Measurements from ENCODE around the gene MLXIPL.
A peak's percentile ranks its signal among the peaks of the same experiment; 100 is the strongest.
"Not testable (repeated sequence)": the region's sequence is repeated elsewhere in the genome, so short reads cannot be mapped to it uniquely, and the experiment has no call there.

Gene MLXIPL

DNA sequence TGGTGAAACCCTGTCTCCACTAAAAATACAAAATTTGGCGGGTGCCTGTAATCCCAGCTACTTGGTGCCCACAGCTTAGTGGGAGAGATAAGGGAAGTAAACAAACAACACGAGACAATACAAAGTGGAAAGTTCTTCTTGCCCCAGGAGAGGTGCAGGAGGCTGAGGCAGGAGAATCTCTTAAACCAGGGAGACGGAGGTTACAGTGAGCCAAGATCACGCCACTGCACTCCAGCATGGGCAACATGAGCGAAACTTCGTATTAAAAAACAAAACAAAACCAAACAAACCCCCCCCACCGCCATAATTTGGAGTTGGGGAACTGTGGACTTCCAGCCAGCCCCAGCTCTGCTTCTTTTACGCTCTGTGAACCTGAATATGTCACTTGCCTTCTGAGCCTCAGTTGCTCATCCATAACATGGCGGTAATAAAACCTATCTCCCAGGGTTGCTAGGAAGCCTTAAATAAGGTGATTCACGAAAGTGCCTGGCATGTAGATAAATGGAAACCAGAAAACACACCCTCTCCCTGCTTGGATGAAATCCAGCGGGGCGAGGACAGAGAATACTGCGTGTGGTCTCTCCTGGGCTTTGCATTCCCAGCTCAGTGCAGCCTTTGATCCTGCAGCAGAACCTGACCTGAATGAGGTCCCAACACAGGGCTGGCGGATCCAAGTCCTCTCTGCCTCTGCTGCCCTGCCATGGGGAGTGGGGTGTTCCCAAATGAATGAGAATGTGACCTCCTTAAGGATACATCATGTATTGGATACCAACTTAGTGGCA lies 10.2 kb downstream of the MLXIPL start:
- DNase-seq (ENCODE audit: low spot score): no peak

DNA sequence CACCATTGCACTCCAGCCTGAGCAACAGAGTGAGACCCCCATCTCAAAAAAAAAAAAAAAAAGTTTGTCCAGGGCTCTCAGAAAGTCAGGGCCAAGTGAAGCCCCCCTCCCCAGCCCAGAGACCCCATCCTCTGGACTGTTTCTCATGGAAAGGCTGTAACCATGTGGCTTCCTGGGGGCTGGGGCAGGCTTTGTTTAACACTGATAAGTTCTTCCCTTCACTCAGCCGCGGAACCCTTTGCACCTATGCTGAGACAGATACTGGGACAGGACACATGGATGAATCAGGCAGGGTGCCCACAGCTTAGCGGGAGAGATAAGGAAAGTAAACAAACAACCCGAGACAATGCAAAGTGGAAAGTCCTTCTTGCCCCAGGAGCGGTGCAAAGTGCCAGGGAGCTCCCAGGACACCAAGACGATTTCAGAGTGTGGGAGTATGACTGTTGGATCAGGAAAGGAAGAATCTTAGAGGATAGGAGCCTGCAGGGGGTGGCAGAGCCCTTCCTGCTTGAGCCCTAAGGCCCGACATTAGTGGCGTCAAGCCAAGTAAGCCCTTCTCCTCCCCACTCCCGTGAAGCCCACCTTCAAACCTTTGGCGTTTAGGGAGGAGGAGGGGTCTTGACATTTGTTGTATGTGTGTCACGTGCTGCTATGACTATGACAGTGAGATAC lies 11.6 kb downstream of the MLXIPL start:
- DNase-seq (ENCODE audit: low spot score): no peak

DNA sequence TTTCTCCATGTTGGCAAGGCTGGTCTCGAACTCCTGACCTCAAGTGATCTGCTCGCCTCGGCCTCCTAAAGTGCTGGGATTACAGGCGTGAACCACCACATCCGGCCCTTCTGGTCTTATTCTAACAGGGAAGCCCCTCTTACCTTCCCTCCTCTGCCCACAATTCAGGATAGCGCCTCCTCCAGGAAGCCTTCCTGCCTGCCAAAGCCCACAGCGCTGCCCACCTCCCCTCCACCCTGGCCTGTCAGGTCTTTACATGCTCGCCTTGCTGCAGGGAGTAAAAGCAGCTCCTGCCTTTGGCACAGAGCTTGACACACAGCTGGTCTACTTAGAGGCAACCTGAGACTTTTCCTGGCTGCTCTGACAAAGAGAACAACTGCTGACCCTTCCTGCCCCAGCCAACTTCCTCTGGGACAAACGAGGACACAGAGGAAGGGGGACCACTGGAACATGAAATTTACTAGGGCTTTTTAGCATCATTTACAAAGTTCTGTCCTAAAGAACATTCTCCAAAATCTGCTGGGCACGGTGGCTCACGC lies 13.2 kb downstream of the MLXIPL start:
- no peak for DNase-seq (ENCODE audit: low spot score)

DNA sequence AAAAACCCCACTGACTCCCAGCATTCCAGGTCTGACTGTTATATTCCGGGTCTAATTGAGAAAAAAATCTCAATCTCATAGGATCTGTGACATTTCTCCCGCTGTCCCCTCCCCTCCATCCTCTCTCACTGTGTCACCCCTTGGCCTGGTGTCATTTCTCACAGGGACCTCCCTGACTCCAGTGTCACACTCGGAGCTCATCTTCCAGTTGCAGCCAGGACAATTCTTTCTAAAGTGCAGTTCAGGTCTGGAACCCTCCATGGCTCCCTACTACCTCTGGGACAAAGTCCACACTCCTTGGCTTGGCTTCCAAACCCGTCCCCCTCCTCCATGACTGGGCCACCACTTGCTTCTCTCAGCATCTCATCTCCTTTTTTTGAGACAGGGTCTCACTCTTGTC lies 14.2 kb downstream of the MLXIPL start:
- no peak for DNase-seq (ENCODE audit: low spot score)

DNA sequence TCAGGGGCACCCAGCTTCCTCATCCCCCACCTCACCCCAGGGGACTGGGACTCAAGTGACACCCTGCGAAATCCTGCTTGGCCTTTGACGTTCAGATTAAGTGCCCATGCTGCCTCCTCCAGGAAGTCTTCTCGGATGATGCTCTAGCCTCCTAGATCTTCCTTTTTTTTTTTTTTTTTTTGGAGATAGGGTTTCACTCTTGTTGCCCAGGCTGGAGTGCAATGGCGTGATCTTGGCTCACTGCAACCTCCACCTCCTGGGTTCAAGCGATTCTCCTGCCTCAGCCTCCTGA lies 16.7 kb downstream of the MLXIPL start:
- not testable (repeated sequence) for DNase-seq (ENCODE audit: low spot score)

DNA sequence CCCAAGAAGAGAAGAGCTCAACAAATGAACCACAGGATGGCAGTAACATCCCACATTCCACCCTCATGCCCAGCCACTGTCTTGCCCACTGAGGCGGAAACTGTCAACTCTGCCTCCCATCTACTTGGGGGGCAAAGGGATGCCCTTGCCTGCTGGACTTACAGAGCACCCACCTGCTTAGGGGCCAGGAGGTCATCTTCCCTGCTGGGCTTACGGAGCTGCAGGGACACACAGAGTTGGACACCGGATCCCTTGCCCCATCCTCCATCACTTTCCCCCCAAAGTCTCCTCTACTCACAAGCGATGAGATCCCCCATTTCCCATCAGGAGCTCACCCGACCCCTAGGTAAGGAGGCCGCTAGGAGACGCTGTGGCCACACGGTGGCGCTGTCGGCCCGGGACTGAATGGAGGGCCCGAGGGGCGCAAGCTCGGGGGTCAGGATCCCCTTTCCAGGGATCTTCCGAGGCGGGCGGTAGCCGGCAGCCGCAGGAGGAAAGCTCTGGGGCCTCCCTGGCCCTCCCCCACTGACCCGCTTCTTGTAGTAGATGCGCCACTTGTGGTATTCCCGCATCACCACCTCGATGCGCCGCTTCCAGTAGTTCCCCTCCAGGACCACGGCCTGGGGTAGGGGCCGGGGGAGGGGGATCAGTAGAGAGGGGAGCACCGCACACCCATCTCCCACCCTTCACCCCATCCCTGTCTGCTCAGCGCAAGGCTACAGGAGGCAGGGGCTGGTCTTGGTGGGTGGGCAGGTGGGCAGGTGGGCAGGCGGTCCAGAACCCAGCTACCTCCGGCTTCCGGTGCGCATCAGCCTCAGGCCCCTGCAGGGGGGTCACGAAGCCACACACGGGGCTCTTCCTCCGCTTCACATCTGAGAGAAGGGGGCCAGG lies 17.3 kb downstream of the MLXIPL start:
- peak; percentile 54 for DNase-seq (ENCODE audit: low spot score)

DNA sequence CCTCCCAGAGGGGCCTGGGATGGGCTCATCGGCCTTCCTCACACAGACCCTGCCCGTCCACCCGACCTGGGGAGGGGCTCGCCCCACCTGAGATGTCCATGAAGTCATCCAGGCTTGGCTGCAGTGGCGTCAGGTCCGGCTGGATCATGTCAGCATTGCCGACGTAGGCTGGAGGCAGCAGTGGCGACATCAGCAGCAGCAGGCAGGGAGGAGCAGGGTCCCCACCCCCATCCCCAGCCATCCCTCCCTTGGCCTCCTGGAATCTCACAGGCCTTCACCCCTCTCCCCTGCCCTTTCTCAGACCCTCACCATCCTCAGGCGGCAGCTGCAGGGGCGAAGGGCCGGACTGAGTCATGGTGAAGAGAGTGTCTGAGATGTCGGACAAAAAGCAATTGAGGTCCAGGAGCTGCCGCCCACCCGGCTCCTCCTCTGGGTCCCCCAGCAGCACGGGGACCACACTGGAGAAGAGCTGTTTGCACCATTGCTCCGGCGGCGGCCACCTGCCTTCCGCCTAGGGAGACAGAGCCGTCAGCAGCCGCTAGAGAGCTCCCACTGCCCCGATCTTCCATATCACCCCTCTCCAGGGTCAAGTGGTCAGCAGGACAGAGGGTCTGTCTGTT lies 18.6 kb downstream of the MLXIPL start:
- no peak for DNase-seq (ENCODE audit: low spot score)

DNA sequence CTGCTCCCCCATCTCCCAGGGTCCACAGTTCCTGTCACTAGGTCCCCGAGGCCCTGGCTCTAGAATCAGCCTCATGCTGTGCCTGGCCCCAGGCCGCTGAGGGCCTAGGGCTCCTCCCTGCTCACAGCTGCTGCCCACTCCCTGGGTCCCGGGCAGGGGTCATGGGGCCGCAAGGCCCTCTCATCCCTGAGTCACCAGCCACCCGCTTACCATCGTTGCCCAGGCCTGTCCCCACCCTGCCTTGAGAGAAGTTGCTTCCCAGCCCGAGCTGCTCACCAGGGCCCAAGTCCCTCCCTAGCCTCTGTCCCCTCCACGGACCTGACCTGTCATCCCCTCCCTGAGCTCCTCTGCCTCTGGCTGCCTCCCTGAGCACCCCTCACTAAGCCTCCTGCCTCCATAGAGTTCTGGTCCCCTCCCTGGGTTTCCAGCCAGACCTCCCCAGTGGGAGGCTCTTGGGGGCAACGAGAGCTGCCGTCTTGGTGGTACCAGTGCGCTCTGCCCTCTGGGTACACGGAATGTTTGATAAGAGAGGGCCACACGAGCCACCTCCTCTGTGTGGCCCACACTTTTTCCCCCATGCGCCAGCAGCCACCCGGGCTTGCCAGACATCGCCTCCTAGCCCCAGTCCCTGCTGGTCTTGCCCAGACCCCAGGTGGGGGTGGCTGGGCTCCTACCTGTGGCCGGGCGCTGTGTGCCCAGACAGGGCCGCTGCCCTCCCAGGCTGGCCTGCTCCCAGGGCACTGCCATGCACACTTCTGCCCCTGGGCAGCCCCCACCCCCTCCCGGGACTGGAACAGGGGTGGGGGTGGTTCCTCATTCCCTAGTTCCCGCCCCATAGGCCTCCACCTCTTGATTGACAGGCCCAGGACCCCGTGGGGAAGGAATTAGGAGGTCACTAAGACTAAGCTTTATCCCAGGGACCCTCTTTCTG lies 21.3 kb downstream of the MLXIPL start:
- peak; percentile 58 for DNase-seq (ENCODE audit: low spot score)

DNA sequence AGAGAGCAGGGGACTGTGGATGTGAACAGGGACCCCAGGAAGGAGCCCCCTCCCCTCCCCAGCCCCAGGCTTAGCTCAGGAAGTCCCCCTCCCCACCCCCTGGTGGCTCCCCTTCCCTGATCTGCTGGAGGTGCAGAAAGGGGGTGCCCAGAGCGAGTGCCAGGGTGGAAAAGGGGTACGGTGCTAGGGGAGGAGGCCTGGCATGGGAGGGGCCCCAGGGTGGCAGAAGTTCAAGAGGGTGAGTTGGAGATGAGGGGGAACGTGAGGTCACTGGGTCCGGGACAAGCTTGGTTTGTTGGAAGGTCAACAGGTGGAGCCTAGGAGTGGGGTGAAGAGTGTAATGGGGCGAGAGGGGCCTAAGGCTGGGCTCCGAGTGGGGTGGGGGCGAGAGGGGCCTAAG lies 24.4 kb downstream of the MLXIPL start:
- no peak for DNase-seq (ENCODE audit: low spot score)

DNA sequence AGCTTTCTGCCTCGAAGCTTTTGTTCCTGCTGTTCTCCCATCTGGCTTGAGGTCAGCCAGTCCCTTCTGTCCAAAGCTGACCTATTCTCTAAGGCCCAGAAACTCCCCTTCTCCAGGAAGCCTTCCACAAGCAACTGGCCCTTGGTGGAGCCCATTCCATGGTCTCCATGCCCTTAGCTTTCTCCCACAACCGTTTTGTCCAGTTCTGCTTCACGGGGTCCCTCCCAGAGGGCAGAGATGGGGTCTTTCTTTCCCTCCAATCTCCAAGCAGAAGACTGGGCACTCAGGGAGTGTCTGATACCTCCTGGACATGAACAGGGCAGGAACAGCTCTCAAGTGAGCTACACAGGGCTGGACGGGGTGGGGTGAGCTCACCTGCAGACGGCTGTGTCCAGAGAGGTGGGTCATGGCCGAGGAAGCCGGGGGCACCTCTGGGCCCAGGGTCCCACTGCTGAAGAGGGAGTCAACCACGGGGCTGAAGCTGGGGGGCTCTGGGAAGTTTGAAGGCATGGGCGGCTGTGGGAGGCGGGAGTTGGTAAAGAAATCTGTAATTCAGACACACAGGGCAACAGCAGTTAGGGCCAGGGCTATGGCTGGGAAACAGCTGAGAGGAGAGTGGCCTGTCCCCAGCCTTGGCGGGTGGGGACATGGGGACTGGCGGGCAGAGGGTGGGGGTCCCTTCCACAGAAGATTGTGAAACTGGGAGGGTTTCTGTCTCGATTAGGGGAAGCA lies 25.0 kb downstream of the MLXIPL start:
- no peak for DNase-seq (ENCODE audit: low spot score)

DNA sequence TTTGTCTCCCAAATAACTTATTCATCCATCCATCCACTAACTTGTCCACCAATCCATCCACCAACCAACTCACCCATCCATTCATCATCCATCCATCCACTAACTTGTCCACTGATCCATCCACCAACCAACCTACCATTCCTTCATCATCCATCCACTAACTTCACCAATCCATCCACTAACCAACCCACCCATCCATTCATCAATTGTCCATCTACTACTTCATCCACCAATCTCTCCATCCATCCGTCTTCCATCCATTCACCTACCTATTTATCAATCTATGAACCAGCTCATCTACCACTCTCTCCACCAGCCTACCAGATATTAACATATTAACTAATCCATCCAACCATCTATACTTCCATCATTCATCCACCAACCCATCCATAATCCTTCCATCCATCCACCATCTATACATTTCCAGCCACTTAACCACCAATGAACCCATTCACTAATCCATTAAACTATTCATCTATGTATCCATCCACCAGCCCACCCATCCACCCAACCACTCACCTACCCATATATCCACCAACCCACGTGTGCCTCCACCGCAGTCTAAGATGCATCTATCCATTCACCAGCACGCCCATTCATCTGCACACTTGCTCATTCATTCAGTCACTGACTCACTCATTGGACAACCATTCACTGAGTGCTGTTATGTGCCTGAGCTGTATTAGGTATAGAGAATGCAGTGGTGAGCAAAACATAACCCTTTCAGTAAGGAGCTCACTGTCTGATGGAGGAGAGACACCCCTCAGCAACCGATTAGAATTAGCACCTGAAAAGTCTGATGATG lies 26.1 kb downstream of the MLXIPL start:
- DNase-seq (ENCODE audit: low spot score): no peak

DNA sequence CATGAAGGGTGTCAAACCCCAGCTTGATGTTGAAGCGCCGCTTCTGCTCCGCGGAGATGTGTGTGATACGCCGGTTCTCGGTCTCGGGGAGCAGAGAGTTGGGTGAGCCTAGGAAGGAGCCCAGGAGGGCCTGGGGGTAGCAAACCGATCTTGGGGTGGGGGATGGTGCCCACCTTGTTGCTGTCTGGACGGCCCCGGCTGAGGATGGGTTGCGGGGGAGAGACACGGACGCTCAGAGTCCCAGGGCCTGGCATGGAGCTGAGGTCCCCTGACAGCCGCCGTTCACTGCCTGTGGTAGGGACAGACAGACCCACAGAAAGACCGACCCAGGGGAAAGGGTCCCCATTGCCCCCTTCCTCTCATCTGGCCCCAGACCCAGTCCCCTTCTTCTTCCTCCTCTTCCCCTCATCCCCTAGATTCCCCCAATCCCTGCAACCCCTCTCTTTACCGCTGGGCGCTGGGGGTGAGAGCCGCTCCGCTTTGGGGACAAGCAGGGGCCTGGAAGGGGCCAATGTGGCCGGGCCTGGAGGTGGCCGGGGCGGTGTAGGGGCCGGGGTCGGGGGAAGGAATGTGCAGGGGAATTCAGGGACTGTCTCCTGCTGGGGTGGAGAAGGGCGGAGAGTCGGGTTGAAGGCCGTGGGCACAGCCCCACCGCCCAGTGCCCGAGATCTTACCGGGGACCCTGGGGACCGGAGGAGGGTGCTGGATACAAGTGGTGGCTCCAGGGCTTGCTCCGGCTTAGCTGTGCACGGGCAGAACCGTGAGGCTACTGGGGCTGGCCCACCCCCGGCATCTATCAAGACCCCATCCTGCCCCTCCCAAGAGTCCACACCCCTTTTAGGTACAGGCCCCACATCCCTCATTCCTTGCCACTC lies 27.9 kb downstream of the MLXIPL start:
- DNase-seq (ENCODE audit: low spot score): no peak

DNA sequence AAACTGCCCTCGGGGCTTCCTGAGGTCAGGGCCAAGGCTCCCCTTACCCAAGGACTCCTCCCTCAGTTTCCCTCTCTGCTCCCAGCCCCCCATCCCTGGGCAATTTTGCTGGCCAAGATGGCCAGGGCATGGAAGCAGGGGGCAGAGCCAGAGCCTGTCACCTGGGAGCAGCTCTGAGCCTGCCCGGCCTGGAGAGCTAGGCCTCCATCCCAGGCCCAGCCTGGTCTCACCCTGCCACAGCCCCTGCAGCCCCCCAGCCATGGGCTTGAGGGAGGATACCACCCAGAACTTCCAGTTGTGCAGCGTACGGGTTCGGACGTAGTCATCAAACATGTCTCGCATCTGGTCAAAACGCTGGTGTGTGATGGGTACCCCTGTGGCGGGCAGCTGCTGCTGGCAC lies 29.0 kb downstream of the MLXIPL start:
- no peak for DNase-seq (ENCODE audit: low spot score)

DNA sequence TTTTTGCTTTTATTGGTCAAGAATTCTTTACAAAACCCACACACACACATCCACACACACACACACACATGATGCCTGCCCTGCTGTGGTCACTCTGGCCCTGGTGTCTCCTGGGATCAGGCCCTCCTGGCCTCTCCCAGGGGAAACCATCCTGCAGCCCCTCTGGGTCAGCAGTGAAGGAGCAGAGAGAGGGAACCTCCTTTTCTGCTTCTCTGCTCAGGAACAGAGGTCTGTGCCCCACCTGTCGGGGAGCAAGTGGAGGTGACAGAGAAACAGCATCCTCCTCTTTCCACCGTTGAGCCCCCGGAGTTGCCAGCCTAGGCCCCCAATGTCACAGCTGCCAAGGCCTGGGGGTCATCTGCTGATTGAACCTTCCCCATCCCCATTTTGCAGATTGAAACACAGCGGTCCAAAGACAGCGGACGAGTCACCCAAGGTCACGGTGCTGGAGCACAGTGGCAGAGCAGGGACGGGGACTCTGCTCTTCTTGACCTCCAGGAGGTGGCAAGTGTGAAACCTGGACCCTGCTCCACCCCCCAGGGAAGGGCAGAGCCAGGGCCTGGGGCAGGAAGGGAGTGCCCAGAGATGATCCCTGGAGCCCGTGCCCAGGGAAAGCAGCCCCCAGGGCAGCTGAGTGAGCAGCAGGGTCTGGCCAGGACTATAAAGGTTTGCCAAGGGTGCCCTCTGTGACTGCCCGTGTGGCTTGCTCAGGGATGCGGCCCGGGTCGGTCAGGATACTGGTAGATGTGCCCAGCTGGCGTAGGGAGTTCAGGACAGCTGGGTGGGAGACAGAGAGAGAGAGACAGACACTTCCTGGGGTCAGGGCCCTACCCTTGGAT lies 30.9 kb downstream of the MLXIPL start:
- no peak for DNase-seq (ENCODE audit: low spot score)

DNA sequence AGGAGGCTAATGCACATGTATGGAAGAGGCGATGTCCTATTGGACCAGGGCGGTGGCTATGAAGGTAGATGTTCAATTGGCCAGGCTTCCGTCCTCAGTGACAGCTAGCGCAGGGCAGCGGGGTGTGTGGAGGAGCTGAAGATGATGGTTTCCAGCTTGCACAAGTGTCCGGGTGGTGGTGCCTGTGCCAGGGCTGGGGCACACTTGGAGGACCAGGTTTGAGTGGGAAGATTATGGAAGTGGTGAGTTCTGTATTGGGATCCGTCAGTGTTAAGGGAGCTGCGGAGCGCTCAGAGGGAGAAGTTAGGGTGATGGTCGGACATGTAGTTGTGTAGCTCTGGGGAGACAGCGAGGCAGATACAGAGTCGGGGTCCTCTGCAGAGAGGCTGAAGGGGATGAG lies 37.4 kb downstream of the MLXIPL start:
- no peak for DNase-seq (ENCODE audit: low spot score)

DNA sequence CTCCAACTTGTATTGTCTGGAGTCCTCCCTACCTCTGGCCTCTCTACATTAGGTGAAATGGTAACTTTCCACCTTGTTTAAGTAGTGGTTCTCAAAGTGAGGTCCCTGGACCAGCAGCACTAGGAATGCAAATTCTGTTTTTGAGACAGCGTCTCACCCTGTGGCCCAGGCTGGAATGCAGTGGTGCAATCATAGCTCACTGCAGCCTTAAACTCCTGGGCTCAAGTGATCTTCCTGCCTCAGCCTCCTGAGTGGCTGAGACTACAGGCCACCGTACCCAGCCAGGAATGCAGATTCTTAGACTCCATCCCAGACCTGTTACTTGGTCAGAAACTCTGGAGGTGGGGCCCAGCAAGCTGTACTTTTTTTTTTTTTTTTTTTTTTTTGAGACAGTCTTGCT lies 39.1 kb downstream of the MLXIPL start:
- no peak for DNase-seq (ENCODE audit: low spot score)

DNA sequence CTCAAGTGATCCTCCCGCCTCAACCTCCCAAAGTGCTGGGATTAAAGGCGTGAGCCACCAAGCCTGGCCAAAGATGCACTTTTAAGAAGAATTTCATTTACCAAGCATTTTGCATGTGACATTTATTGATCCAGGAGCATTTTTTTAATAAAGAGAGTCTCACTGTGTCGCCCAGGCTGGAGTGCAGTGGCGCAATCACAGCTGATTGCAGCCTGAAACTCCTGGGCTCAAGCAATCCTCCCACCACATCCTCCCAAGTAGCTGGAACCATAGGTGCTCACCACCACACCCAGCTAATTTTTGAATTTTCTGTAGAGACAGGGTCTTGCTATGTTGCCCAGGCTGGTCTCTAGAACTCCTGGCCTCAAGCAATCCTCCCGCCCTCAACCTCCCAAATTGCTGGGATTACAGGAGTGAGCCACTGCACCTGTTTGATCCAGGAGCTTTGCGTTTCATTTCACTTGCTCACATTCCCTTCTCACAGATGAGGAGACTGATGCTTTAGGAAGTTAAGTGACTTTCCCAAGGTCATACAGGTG lies 41.6 kb downstream of the MLXIPL start:
- DNase-seq (ENCODE audit: low spot score): no peak

All from Ammon's horn (tissue), 1 donor.